Fibroblast of pulmonary artery (primary cell): Measurements from ENCODE around the gene CRB2.

Experiments used
- DNase-seq: peaks from one replicate; pipeline ENCODE4 v3.0.0-alpha.2; 2010; ENCODE audit warnings: low read depth
- H3K4me3 ChIP-seq: replicated peaks from 2 replicates; pipeline ENCODE4 v1.5.1; 2011; ENCODE audit warnings: low read depth, mild to moderate bottlenecking, control low read depth, low read length, moderate library complexity
- TF ChIP-seq, protein P1 (sequence below): IDR thresholded peaks from 2 replicates; pipeline ENCODE4 v1.5.1; 2011; ENCODE audit warnings: mild to moderate bottlenecking, control low read depth, low read length, inconsistent platforms; ENCODE audit errors: missing control alignments

Gene CRB2

DNA sequence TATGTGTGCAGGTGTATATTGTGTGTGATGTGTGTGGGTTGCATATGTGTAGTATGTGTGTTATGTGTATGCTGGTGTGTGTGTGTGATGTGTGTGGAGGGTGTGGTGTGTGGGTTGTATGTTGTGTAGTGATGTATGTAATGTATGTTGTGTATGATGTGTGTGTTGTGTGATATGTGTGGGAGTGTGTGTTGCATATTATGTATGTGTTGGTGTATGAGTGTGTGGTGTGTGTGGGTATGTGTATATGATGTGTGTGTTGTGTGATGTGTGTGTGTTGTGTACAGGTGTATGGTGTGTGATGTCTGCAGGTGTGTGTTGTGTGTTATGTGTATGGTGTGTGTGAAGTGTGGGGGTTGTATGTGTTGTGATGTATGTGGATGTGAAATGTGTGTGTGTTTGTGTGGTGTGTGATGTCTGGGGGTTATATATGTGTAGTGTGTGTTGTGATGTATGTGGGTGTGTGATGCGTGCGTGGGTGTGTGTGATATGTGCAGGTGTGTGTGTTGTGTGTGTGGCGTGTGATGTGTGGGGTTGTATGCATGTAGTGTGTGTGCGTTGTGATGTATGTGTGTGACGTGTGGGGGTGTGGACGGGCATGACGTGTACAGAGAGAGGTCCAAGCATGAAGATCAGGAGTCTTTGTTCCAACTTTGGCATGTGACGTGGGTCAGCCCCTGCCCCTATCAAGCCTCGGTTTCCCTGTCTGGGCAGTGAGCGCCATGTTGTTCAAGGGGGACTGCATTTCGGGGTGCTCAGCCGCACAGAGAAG, 8.5 kb upstream of the CRB2 start:
- H3K4me3 ChIP-seq: no peak overlapping the region
- no peak for DNase-seq
- TF ChIP-seq, protein P1, sequence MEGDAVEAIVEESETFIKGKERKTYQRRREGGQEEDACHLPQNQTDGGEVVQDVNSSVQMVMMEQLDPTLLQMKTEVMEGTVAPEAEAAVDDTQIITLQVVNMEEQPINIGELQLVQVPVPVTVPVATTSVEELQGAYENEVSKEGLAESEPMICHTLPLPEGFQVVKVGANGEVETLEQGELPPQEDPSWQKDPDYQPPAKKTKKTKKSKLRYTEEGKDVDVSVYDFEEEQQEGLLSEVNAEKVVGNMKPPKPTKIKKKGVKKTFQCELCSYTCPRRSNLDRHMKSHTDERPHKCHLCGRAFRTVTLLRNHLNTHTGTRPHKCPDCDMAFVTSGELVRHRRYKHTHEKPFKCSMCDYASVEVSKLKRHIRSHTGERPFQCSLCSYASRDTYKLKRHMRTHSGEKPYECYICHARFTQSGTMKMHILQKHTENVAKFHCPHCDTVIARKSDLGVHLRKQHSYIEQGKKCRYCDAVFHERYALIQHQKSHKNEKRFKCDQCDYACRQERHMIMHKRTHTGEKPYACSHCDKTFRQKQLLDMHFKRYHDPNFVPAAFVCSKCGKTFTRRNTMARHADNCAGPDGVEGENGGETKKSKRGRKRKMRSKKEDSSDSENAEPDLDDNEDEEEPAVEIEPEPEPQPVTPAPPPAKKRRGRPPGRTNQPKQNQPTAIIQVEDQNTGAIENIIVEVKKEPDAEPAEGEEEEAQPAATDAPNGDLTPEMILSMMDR: no peak

DNA sequence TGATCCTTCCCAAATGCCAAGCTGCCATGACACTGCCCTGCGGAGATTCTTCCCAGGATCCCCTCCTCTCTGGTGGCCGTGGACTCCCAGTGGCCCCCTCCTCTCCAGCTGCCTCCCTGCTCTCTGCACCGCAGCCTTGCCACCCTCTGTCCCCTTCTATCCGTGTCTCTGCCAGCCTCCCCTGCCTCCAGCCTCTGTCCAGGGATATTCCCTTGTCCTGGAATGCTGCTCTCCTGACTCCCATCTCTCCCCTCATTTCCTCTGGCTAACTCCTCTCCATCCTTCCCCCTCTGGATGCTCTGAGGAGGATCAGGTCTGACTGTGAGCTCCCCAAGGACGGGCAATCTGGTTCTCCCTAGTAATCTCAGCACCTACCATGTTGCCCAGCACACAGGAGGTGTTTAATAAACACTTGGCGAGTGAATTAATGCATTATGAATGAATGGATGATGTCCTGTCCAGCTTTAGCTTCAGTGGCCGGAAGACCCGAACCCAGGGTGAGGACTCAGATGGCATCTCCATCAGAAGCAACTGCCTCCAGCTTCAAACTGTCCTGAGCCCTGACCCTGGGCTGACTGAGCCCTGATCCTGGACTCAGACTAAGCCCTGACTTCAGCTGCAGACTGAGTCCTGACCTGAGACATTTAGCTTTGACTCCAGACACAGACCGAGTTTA, 7.5 kb upstream of the CRB2 start:
- no peak overlapping the region for H3K4me3 ChIP-seq
- DNase-seq: no peak
- TF ChIP-seq, protein P1: no peak

DNA sequence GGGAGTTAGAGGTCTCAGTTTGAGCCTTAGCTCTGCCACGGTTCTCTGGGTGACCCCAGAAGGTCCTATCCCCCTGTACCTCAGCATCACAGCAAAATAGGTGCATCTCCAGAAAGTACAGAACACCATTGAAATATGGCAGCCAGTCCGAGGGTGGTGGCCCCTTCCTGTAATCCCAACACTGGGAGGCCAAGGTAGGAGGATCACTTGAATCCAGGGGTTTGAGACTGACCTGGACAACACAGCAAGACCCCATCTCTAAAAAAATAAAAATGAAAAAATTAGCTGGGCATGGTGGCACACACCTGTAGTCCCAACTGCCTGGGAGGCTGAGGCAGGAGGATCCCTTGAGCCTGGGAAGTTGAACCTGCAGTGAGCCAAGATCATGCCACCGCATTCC, 7.0 kb upstream of the CRB2 start:
- TF ChIP-seq, protein P1: no peak
- no peak overlapping the region for H3K4me3 ChIP-seq
- no peak for DNase-seq

DNA sequence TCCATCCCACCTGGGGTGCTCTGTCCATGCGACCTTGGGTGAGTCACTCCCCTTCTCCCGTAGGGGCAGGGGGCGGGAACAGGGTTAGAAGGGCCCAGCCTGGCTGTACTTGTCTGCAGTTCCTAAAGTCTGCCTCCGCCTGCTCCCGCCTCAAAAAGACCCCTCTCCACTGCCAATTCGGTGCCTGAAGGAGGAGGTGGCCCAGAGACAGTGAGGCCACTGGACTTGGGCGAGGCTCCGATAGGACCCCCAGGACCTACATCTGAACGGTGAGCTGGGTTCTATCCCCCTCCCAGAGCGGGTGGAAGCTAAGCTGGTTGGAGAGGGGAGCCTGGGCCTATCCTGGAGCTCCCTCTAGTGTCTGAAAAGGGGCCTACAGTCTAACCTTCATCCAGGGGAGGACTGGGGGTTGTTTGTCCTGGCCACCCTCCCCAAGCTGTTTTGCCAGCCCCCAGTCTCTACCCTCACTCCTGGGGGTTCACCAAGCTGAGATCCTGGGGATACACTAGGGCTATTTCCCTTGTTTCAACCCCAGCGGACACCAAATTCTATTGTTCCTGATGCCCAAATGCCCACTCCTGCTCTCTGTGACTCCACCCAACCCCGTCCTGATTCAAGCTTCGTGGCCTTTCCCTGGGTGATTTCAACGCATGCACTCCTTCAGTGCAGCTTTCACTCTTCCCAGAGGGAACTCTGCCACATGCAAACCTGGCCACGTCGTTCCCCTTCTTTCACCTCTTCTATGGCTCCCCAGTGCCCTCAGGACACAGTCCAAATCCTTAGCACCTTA, 6.1 kb upstream of the CRB2 start:
- peak; percentile 59 for DNase-seq
- H3K4me3 ChIP-seq: no peak overlapping the region
- TF ChIP-seq, protein P1: peak; percentile 98

DNA sequence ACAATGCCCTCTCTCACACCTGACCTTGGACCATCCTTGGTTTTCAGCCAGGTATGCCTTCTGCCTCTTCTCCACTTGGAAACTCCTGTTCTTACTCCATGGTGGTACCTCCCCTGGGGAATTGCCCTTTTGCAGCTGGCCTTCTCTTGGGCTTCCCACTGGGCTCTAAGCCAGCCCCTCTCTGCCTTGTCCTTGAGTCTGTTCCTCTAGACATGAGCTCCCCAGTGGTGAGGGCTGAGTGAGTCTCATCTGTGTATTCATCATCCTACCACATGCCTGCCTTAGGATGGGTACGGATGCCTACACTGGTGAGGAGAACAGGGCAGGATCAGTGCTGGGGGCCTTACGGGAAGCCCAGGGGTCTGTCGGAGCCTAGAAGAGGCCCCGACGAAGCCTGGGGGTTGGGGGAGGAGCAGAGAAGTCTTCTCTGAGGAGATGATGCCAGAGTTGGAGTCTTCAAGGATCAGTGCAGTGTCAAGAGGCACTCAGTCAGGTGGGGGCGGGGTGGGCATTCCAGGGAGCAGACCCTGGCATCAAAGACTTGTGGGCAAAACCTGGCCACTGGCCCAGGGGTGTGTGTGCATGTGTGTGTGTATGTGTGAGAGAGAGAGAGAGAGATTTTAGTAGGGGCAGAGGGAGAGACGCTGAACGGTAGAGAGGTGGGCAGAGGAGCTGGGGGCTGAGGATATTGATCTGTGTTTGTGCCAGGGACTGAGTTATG, 5.2 kb upstream of the CRB2 start:
- DNase-seq: no peak
- TF ChIP-seq, protein P1: no peak
- no peak overlapping the region for H3K4me3 ChIP-seq

DNA sequence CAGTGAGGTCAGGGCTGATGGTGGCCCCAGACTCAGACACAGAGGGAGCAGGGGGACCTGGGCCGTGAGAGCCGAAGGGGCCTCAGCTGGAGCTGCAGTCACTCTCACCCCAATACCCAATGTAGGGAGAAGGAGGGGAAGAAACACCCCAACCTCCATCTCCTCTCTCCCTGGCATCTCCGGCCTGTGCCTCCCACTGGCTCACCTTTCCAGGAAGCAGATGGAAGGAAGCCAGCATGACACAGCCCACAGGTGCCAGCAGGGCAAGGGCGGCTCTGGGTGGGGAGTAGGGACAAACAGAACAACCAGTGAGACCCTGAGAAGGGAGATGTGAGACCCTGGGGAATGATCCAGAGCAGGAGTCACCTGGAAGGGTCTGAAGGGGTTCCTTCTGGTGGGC, 3.0 kb upstream of the CRB2 start:
- TF ChIP-seq, protein P1: no peak
- no peak overlapping the region for H3K4me3 ChIP-seq
- DNase-seq: no peak
